HG03095 (cell line): ENCODE measurements around the gene NME2.
"Not testable (repeated sequence)": the region's sequence is repeated elsewhere in the genome, so short reads cannot be mapped to it uniquely, and the experiment has no call there.

ENCODE experiments used
- ATAC-seq: cut with Tn5 transposase; IDR thresholded peaks from one replicate; pipeline ENCODE4 v1.9.1; 2021; ENCODE audit warnings: moderate library complexity; ENCODE audit not compliant: unreplicated experiment

Gene NME2

GRCh38 chr17:51166198-51166986 lies at the start of gene NME2:
Gene NME2, plus strand, starts transcription at chr17:51166411. Its CDS starts 420 bp downstream, at chr17:51166831.
- ATAC-seq, result peak; percentile 77

- ATAC-seq, result no peak
Observed at GRCh38 chr17:51118330-51119195, 47.6 kb upstream of the NME2 start.

- peak; percentile 16 for ATAC-seq
Observed at GRCh38 chr17:51119415-51120356, 46.5 kb upstream of the NME2 start.

DNA sequence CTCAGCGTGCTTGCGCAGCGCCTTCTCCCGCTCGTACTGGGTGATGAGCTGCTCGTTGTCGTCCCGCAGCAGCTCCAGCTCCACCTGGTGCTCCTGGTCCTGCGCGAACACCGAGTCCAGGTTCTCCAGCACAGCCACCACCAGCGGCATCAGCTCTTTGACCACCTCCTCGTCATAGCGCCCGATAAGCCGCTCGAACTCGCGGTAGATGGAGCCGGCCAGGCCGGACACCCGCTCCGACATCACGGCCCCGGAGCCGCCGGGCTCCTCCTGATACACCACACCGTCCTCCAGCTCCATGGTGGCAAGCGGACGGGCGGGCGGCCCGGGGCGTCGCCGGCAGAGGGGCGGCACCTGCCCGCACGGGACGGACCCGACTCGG lies 45.9 kb upstream of the NME2 start:
- peak; percentile 31 for ATAC-seq

DNA sequence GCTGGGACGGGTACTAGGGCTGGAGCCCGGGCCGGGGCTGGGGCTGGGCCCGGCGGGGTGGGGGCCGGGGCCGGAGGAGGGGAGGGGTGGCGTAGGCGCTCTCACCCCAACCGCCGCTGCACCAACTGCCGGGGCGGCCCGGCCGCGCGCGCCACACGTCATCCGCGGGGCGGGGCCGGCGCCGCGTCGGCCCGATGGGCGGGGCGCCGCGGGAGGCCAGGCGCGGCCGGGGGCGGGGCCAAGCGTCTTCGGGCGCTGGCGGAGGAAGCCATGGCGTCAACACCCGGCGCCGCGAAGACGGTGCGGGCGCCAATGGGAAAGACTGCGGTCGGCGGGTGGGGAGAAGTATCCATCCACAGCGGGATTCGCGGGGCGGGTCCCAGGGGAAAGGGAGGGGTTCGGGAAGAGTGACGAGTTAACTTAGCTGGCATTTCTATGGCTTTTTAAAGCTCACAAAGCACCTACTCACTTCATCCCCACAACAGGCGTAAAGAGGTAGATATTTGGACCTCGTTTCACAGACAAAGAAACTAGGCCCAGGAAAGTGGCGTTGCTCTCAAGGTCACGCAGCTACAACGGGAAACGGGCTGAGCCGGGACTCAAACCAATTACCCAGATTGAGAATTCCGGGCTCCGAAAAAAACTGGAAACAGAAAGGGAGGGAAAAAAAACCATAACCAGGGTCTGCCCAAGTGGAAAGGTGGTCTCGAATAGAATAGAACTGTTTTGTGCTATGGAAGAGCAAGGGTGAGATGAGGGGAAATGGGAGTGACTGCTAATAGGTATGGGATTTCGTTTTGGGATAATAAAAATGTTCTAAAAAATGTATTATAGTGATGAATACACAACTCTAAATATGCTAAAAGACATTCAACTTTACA lies 45.2 kb upstream of the NME2 start, which contains the start of gene SPAG9:
SPAG9 (minus strand) TSS at position 130 of the 881 bp plus-strand sequence. CDS start 212 bp downstream, outside the sequence.
- ATAC-seq, result peak; percentile 68

DNA sequence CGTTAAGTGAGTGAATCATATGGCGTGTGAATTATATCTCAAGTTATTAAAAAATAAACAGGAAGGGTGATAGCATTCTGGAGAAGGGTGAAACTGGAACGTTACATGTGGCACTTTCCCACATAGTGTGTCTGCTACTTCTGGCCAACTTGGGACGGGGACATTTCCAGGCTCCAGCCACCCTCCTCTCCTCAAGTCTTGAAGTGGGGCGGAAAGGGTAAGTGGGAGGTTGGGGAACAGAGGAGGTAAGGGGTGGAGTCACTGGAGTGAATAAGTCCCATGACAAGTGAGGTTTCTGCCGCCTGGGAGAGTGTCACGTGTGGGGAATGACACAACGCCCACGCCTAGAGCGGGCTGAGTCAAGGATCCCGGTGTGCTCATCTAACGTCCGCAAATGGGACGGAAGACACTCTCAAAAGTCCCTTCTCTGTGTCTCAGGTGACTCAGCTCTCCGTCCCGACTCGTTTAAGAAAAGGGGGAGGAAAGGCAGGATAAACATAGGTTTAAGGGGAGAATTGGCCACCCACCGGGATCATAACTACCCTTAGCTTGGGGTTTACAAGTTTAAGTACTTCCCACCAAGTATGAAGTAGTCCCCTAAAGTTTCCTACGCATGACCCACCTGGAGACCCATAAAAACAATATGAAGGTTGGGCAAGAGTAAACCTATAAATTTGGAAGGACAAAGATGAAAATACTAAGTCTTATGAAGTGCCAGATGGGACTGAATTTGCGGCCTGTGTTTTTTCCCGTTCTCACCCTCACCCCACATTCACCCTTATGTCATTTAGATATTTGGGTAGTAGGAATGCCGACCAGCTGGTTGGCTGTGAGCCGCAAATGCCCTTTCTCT lies 44.4 kb upstream of the NME2 start:
- peak; percentile 40 for ATAC-seq

- ATAC-seq, result not testable (repeated sequence)
Observed at GRCh38 chr17:51122473-51123115, 43.6 kb upstream of the NME2 start.

GRCh38 chr17:51124640-51125503 lies 41.3 kb upstream of the NME2 start:
- no peak for ATAC-seq

GRCh38 chr17:51128076-51128475 lies 38.1 kb upstream of the NME2 start:
- no peak for ATAC-seq

DNA sequence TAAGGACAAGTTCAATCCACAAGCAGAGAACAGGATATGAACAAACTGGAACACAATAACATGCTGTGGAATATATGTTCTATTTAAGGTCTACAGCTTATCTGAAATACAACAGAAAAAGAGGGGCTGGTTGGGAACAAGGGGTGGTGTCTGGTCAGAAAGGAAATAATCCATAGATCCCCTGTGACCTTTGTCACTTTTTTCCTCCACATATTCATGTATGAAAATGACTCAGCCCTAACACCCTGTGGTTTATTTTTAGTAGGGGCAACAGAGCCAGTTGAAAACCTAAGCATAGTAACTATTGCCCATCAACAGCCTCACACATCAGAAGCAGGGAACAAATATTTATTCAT lies 33.3 kb upstream of the NME2 start:
- ATAC-seq, result no peak

DNA sequence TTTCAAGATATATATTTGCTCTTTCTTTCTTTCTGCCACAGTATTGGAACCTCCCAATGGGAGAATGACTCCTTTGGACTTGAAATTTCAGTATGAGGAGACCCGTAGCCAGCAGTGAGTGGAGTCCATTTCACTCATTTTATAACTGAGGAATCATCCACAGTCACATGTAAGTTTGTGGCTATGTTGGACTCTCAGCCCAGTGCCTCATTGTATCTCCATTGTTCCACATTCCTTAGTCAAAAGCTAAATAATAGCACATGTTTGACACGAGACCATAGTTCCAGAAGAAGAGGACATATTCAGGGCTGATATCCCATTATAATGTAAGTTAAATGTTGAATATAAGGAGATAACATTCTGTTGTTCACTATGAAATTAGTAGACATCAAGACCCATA lies 32.8 kb upstream of the NME2 start:
- no peak for ATAC-seq

GRCh38 chr17:51135956-51136355 lies 30.3 kb upstream of the NME2 start:
- no peak for ATAC-seq

GRCh38 chr17:51142597-51142996 lies 23.6 kb upstream of the NME2 start:
- no peak for ATAC-seq

DNA sequence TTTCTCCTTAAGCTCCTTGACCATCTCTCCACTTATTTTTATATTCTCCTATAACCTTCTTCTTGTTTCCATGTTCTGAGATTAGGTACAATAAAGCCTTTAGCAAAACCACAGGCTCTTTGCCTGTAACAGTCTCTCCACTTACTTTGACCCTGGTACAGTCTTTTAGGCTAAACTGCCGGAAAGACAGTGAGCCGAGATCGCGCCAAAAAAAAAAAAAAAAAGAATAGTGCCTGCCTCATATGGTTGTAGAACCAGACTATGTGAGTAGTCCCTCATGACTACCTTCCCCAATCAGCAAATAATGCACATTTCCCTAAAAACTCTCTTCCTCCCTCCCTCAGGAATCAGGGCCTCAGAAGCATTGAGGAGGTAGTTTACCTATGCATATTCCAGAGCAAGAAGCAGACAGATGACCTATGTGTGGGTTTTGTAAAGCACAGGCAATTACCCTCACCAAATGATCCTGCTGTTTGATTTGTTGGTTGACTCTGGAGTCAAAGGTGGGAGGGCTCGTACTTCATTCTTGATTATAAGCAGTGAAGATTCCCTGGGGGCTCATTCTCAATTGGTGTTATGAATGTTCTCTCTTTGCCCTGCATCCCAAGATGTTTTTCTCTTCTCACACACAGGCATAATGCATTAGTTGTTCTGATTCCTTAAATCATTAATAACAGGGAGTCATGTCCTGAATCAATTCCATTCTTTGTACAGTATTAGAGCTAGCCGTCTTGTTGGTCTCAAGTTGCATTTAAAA lies 21.8 kb upstream of the NME2 start:
- no peak for ATAC-seq

- no peak for ATAC-seq
Observed at GRCh38 chr17:51147650-51148049, 18.6 kb upstream of the NME2 start.

DNA sequence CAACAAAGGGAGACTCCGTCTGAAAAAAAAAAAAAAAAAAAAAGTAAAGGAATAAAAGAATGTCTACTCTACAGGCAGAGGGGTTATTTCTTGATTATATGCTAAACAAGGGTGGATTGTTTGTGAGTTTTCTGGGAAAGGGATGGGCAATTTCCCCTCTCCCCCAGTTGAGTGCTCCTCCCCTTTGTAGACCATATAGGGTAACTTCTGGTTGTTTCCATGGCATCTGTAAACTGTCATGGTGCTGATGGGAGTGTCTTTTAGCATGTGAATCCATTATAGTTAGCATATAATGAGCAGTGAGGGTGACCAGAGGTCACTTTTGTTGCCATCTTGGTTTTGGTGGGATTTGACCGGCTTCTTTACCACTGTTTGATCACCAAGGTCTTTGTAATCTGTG lies 17.0 kb upstream of the NME2 start:
- no peak for ATAC-seq

GRCh38 chr17:51150932-51151331 lies 15.3 kb upstream of the NME2 start:
- no peak for ATAC-seq
